Keratinocyte (primary cell): ENCODE results near the gene LTF. TPM values are rescaled to one million over a fixed set of nuclear protein-coding genes. Genes with fewer than 3 reads are reported as not detected.

Experiments
- DNase-seq: peaks from one replicate; pipeline ENCODE4 v3.0.0-alpha.2; 2011; ENCODE audit warnings: low read depth, missing footprints, low spot score
- FAIRE-seq: peaks from 2 replicates; lab custom pipeline; 2011; peaks lifted over from hg19 to GRCh38; lab: Jason Lieb, UNC
- H2AFZ ChIP-seq: 2 replicates; pipeline ENCODE4 v1.6.0; 2012; ENCODE audit warnings: low read length, control low read depth, inconsistent platforms; ENCODE audit not compliant: control insufficient read depth
- H3K27ac ChIP-seq: 2 replicates; pipeline ENCODE4 v1.5.1; 2011; ENCODE audit warnings: low read length; ENCODE audit not compliant: control insufficient read depth, insufficient read depth
- H3K27me3 ChIP-seq: 3 replicates; pipeline ENCODE4 v1.6.0; 2011; ENCODE audit warnings: low read length; ENCODE audit not compliant: control insufficient read depth, insufficient read depth; ENCODE audit errors: extremely low read depth
- H3K36me3 ChIP-seq, 2 experiments: 2 replicates in 1 of 2; 3 replicates in 1 of 2; pipeline ENCODE4 v1.5.1; 2011; ENCODE audit warnings: low read length in 2 of 2, mild to moderate bottlenecking in 1 of 2; ENCODE audit not compliant: control insufficient read depth in 2 of 2, insufficient read depth in 2 of 2; ENCODE audit errors: extremely low read depth in 1 of 2
- H3K4me1 ChIP-seq: 3 replicates; pipeline ENCODE4 v1.5.1; 2011; ENCODE audit warnings: low read length; ENCODE audit not compliant: control insufficient read depth, insufficient read depth; ENCODE audit errors: extremely low read depth
- H3K4me2 ChIP-seq: 3 replicates; pipeline ENCODE4 v1.6.0; 2011; ENCODE audit warnings: low read depth, low read length; ENCODE audit not compliant: control insufficient read depth, insufficient read depth; ENCODE audit errors: extremely low read depth
- H3K4me3 ChIP-seq, 3 experiments: fragments of 200-600 bp in 1 of 3; sonication (generic) in 1 of 3; 2 replicates in 2 of 3; 3 replicates in 1 of 3; pipeline ENCODE4 v1.5.1; 2011 to 2016; ENCODE audit warnings: low read length in 3 of 3, mild to moderate bottlenecking in 3 of 3, control low read depth in 2 of 3, inconsistent platforms in 1 of 3, low read depth in 1 of 3, mixed read lengths in 1 of 3, mixed run types in 1 of 3, moderate library complexity in 1 of 3; ENCODE audit not compliant: control insufficient read depth in 2 of 3, insufficient read depth in 2 of 3; ENCODE audit errors: extremely low read depth in 1 of 3
- H3K79me2 ChIP-seq: 2 replicates; pipeline ENCODE4 v1.6.0; 2012; ENCODE audit warnings: low read length; ENCODE audit not compliant: control insufficient read depth, insufficient read depth
- H3K9ac ChIP-seq: 3 replicates; pipeline ENCODE4 v1.6.0; 2011; ENCODE audit warnings: low read length; ENCODE audit not compliant: control insufficient read depth, insufficient read depth; ENCODE audit errors: extremely low read depth
- H3K9me1 ChIP-seq: 3 replicates; pipeline ENCODE4 v1.6.0; 2011; ENCODE audit warnings: low read length; ENCODE audit not compliant: control insufficient read depth, insufficient read depth; ENCODE audit errors: extremely low read depth
- H3K9me3 ChIP-seq: 2 replicates; pipeline ENCODE4 v1.5.1; 2012; ENCODE audit warnings: low read depth, low read length; ENCODE audit not compliant: control insufficient read depth
- H4K20me1 ChIP-seq: 3 replicates; pipeline ENCODE4 v1.6.0; 2011; ENCODE audit warnings: low read length; ENCODE audit not compliant: control insufficient read depth, insufficient read depth; ENCODE audit errors: extremely low read depth
- EZH2 ChIP-seq: IDR thresholded peaks from one replicate; pipeline ENCODE4 v1.6.1; 2012; ENCODE audit warnings: inconsistent platforms, mild to moderate bottlenecking, low read length, moderate library complexity
- dilution Hi-C: fragments of 300-500 bp; cut with MboI; formaldehyde crosslinking; loops from one replicate; pipeline ENCODE4 v1.7.0; 2020; ENCODE audit warnings: low sequenced_read_pairs; ENCODE audit not compliant: extremely low pct_ligation_motif_present
- polyA plus RNA-seq, 5 experiments: library from polyadenylated mRNA; depleted of rRNA in 3 of 5; stranded (reverse) in 3 of 5; stranded (forward) in 1 of 5; unstranded in 1 of 5; fragments of >200 nt; gene quantifications; 1 replicate in 1 of 5; 2 replicates in 3 of 5; 3 replicates in 1 of 5; pipeline versions ENCODE4 v1.2.1 to v1.2.3, GENCODE V29; 2011 to 2012; ENCODE audit warnings: missing spikeins in 2 of 5, low read depth in 1 of 5, low replicate concordance in 1 of 5
- TF ChIP-seq, protein P1 (sequence below), 3 experiments: IDR thresholded peaks in 1 of 3; conservative IDR thresholded peaks in 1 of 3; optimal IDR thresholded peaks in 1 of 3; 2 replicates in 2 of 3; 3 replicates in 1 of 3; pipeline versions ENCODE3 to v1.5.1; 2011; ENCODE audit warnings: low read length in 3 of 3, mild to moderate bottlenecking in 3 of 3, moderate library complexity in 2 of 3, control low read depth in 1 of 3, inconsistent platforms in 1 of 3; ENCODE audit not compliant: insufficient read depth in 2 of 3; ENCODE audit errors: extremely low read depth in 1 of 3

LTF gene
- polyA plus RNA-seq, 1 donor (not counting 4 experiments of a cell fraction or from before 2014, with no cell fraction given): not detected

GRCh38 chr3:46407970-46408369, 56.7 kb downstream of the LTF start:
- no peak overlapping the region for H3K9ac ChIP-seq
- DNase-seq: no peak
- H3K4me2 ChIP-seq: no peak overlapping the region
- dilution Hi-C loops: no loop called here
- no peaks in the 10 kb centered on the region for H3K36me3 ChIP-seq
- H2AFZ ChIP-seq: no peak overlapping the region
- no peaks in the 10 kb centered on the region for H3K9me1 ChIP-seq
- no peaks in the 10 kb centered on the region for H3K9me3 ChIP-seq
- no peak for TF ChIP-seq EZH2
- TF ChIP-seq, protein P1, sequence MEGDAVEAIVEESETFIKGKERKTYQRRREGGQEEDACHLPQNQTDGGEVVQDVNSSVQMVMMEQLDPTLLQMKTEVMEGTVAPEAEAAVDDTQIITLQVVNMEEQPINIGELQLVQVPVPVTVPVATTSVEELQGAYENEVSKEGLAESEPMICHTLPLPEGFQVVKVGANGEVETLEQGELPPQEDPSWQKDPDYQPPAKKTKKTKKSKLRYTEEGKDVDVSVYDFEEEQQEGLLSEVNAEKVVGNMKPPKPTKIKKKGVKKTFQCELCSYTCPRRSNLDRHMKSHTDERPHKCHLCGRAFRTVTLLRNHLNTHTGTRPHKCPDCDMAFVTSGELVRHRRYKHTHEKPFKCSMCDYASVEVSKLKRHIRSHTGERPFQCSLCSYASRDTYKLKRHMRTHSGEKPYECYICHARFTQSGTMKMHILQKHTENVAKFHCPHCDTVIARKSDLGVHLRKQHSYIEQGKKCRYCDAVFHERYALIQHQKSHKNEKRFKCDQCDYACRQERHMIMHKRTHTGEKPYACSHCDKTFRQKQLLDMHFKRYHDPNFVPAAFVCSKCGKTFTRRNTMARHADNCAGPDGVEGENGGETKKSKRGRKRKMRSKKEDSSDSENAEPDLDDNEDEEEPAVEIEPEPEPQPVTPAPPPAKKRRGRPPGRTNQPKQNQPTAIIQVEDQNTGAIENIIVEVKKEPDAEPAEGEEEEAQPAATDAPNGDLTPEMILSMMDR (optimal IDR thresholded peaks at IDR 0.05 in 1 of 3, IDR thresholded peaks at IDR 0.05 in 1 of 3, conservative IDR thresholded peaks at IDR 0.05 in 1 of 3; ENCODE audit: extremely low read depth in 1 of 3, insufficient read depth in 2 of 3, low read length in 3 of 3): no peak
- H4K20me1 ChIP-seq: no peaks in the 10 kb centered on the region
- no peaks in the 10 kb centered on the region for H3K4me1 ChIP-seq
- H3K79me2 ChIP-seq: no peaks in the 10 kb centered on the region
- no peak overlapping the region for H3K4me3 ChIP-seq
- H3K27me3 ChIP-seq: no peaks in the 10 kb centered on the region
- no peak for FAIRE-seq
- H3K27ac ChIP-seq: no peak overlapping the region

DNA sequence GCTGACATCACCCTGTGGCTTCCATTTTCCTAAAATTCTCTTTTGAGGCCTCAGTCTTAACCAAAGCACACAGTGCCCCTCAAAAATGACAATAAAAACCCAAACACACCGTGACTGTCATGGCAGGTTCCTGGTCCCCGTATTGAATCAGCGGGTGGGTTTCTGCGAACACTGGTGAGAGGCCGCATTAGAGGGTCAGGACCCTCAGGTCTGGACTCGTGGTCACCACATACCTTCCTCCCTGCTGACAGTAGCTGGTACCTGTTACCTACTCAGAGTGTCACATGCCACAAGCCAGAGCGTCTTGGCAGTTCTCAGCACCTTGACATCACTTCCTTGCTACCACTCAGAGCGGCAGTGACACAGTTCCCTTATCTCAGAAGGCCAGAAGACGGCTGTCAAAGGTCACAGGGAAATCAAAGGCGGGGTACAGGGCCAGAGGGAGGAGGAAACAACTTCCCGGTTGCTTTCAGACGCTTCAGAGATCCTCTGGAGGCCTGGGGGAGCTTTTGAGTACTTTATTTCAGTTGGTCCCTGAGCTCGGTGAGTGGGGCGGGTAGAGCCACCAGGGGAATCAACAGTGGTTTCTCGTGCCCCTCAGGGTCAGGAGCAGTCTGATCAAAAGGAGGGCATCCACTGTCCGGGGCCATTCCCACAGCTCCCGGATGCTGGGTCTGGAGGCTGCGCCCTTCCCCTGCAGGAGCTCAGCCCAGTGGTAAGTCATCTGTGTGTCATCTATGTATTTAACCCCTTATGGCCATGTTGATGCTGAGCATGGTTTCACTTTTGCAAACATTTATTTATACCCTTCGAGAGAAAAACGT, 57.7 kb downstream of the LTF start, which contains the start of the genes CCR5AS and CCRL2:
Gene CCR5AS (minus strand): TSS at position 279 of the 824 bp plus-strand sequence.
Gene CCRL2 (plus strand): TSS at position 472 of the 824 bp plus-strand sequence. CDS start 821 bp downstream, outside the sequence.
- no peaks in the 10 kb centered on the region for H3K27me3 ChIP-seq
- no peaks in the 10 kb centered on the region for H3K9me1 ChIP-seq
- no peaks in the 10 kb centered on the region for H3K36me3 ChIP-seq
- H3K4me2 ChIP-seq: no peak within 1 kb of the TSS
- H3K4me1 ChIP-seq: no peaks in the 10 kb centered on the region
- no peak for TF ChIP-seq EZH2
- dilution Hi-C loops: no loop called here
- H3K27ac ChIP-seq: no peak within 1 kb of the TSS
- H2AFZ ChIP-seq: no peak within 1 kb of the TSS
- H3K9me3 ChIP-seq: no peaks in the 10 kb centered on the region
- no peaks in the 10 kb centered on the region for H3K79me2 ChIP-seq
- no peak for DNase-seq
- no peak for FAIRE-seq
- H3K9ac ChIP-seq: no peak within 1 kb of the TSS
- no peak within 1 kb of the TSS for H3K4me3 ChIP-seq
- H4K20me1 ChIP-seq: no peaks in the 10 kb centered on the region
